KOPT-K1 (cell line): ENCODE measurements around the gene RGS8.

ENCODE experiments used
- H3K27ac ChIP-seq: fragments of 200-600 bp; sonication (generic); 2 replicates; pipeline ENCODE4 v1.5.1; 2016; ENCODE audit warnings: antibody characterized with exemption, mild to moderate bottlenecking, low read depth, low read length; ENCODE audit not compliant: poor library complexity, severe bottlenecking
- H3K36me3 ChIP-seq: fragments of 200-600 bp; sonication (generic); 2 replicates; pipeline ENCODE4 v1.5.1; 2017; ENCODE audit warnings: antibody characterized with exemption, mild to moderate bottlenecking, low read length, moderate library complexity; ENCODE audit not compliant: insufficient read depth
- H3K9me3 ChIP-seq: fragments of 200-600 bp; sonication (generic); 2 replicates; pipeline ENCODE4 v1.5.1; 2017; ENCODE audit warnings: antibody characterized with exemption, low read length, mild to moderate bottlenecking; ENCODE audit not compliant: insufficient read depth, poor library complexity, severe bottlenecking

RGS8 gene

DNA sequence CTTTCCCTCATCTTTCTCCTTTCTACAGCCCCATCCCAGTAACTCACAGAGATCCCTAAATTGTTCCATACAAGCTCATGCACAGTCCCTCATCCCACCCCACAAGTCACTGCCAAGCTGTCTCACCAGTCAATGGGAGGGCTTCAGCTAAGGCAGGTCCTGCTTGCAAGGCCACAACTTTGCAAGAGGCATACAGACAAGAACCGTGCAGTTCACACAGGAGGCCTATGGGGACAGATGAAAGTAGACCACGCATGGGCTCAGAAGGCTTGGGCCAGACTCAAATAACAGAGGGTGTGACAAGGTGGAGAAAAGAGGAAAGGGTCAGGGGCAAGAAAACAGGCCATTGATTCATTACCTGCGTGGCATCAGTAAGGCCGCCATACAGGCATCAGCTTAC lies 15.1 kb downstream of the RGS8 start:
- Histone ChIP-seq H3K9me3 (no peaks in the 10 kb centered on the region), H3K36me3 (no peaks in the 10 kb centered on the region), H3K27ac (no peak overlapping the region)

DNA sequence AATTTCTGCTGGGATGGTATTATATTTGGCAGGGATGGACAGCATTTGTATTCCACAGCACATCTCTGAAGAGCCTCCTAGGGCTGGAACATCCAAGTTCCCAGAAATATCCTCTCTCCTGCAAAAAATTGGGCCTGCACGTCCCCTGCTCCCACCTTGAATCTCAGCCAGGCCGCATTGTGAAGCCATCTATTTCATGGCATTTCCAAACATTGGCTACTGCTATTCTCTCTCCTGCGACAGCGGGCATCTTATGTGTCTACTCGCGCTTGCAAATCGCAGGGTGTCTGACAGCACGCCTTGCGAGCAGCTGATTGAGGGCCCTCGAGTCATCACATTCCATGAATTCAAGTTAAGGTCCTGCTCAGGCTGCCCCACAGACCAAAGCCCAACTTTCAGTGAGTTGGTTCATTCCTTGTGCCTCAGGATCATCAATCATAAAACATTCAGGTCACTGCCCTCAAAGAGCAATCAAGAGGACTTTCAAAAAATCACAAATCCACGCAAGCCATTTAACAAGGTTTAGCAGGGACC lies 15.8 kb downstream of the RGS8 start:
- no peaks in the 10 kb centered on the region for H3K36me3 ChIP-seq
- no peaks in the 10 kb centered on the region for H3K9me3 ChIP-seq
- H3K27ac ChIP-seq: no peak overlapping the region

DNA sequence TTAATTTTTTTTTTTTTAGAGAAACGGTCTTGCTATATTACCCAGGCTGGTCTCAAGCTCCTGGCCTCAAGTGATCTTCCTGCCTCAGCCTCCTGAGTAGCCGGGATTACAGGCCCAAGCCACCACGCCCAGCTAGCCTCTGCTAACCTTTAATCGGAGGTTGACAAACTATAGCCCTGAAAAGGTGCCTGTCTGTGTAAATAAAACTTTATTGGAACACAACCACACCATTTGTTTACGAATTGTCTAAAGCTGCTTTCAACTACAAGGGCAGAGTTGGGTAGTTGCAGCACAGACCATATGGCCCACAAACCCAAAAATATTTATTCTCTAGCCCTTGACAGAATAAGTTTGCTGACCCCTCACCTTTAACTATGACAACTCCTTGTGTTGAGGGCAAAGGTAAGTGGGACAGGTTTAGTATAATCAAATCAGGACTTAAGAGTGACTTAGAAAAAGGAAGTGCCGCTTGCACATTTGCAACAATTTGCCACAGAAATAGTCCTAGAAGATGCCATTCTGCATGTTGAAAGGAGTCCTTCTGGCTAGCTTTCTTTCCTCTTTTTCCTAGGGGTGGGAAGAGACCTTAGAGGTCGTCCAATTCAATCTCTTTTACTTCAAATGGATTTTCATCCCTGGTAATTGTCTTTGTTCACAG lies 16.4 kb downstream of the RGS8 start:
- H3K36me3 ChIP-seq: no peaks in the 10 kb centered on the region
- no peaks in the 10 kb centered on the region for H3K9me3 ChIP-seq
- no peak overlapping the region for H3K27ac ChIP-seq

DNA sequence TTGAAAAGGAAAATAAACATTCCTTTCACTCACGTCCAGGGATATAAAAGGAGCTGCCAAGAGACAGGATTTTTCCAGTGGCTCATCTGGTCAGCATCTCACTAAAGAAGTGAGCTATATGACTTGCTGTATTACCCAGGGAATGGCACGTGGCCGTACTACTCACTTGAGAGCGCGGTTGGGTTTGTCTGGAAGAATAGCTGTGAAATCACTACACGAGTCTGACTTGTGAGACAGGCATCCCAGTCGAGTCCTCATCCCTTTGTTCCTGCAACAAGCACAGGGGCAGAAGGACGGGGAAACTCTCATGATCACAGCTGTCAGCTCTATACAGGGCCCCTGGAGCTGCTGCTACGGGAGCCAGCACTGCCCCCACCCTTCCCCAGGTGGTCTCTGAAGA lies 17.7 kb downstream of the RGS8 start:
- no peaks in the 10 kb centered on the region for H3K9me3 ChIP-seq
- H3K27ac ChIP-seq: no peak overlapping the region
- no peaks in the 10 kb centered on the region for H3K36me3 ChIP-seq

DNA sequence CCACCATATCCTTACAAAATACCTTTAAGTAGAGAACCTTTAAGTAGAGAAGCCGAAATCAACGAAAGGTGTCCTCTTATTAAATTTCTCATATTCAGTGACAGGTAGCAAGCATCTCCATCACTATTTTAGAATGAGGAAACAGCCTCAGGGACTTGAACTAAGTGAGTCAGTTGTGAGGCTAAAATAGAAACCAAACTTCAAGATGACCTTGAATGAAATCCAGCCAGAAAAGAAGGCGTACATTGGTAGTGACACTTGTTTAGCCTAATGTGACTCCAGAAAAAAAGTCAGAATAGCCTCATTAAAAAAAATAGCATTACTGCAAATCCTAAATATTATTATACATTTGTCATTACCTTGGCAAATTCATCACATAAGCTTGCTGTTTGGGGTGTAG lies 20.1 kb downstream of the RGS8 start:
- H3K36me3 ChIP-seq: no peaks in the 10 kb centered on the region
- H3K27ac ChIP-seq: no peak overlapping the region
- H3K9me3 ChIP-seq: no peaks in the 10 kb centered on the region

DNA sequence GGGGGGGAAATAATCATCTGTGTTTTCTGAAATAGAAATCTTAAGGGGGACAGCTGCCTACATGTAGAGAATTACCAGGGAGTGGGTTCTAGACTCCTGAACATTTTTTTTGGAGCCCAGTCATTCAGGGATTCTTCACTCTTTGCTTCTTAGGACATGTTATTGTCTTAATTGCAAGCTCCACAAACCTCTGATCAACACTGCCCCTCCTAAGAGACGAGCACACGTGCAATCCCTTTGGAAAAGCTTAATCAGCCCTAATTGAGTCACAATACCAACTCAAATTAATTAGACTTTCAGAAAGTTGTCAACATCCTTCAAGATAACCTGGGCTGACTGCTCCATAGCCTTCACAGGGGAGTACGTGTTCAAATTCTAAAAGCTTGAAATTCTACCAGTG lies 21.4 kb downstream of the RGS8 start:
- Histone ChIP-seq H3K27ac (no peak overlapping the region), H3K36me3 (no peaks in the 10 kb centered on the region)

DNA sequence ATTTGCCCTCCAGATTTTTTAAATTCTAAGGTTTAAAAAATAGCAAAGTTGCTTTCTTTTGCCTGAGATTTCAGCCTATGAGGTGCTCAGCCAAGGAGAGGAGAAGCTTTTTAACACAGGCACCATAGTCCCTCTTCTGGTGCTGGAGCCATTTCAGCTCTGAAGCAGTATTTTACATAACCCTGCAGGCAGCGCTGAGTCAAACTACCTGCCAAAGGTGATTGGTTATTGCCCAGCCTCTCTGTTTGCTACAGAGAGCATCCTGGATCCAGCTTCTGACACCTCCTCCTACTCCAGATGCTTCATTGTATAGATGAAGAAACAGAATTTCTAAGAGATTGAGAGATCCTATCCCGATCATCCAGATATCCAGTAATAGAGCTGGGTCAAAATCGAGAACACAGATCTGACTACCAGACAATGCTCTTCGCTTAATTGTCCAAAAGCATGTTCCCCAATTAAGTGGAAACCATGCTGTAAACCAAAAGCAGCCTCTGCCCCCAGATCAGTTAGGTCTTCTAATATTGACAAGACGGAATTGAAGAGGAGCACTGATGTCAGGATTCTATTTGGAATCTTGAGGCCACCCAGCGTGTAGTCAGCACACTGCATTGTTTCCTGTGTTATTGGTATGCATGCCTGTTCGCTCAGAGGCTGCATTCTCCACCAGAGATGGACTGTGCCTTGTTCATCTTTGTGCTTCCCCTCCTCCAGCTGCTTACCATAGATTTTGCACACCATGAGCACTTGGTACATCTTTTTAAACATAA lies 22.1 kb downstream of the RGS8 start:
- Histone ChIP-seq H3K36me3 (no peaks in the 10 kb centered on the region), H3K9me3 (no peaks in the 10 kb centered on the region), H3K27ac (no peak overlapping the region)

More for the DNA sequence above, 21.4 kb downstream of the RGS8 start:
- H3K9me3 ChIP-seq: no peaks in the 10 kb centered on the region

DNA sequence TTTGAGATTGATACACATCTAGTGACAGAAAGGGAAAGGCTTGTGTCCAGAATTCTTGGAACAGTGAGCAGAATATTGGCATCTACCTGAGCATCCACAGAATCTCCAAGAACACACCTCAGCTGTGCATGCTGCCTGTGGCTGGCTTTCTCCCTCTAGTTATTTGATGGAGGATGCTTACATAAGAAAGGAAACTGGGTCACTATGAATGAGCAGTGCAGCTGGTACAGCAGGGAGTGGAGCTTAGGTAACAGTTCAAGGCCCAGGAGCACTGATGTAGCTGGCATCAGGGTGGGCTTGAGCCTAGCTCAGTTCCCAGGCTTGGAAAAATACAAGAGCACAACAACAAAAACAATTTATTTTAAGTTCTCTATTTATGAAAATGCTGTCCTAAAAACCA lies 26.3 kb downstream of the RGS8 start:
- no peak overlapping the region for H3K27ac ChIP-seq
- no peaks in the 10 kb centered on the region for H3K36me3 ChIP-seq
- H3K9me3 ChIP-seq: no peaks in the 10 kb centered on the region

DNA sequence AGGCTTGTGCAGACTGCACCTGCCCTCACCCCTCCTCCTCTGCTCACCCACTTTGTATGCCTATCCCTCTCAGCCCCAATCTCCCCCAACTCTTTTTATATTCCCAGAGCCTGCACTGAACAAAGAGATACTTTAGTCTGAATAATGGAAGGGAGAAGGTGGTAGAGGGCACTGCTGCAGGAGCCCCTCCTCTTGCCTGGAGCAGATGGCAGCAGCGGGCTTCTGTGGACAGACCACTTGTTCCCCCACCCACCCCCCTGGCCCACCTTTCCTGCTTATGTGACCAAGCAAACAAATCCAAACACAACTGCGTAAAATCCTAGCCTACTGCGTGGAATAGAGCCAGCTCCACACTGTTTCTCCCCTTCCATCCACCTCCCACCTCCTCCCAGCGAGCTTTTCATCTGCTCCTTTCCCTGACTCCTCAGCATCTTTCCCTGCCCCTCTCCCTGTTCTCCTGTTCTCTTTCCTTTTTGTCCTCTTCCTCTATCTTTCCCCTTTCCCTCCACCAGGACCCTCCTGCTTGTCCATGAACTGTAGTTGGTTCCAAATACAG lies 27.5 kb downstream of the RGS8 start:
- Histone ChIP-seq H3K27ac (no peak overlapping the region), H3K9me3 (no peaks in the 10 kb centered on the region), H3K36me3 (no peaks in the 10 kb centered on the region)

DNA sequence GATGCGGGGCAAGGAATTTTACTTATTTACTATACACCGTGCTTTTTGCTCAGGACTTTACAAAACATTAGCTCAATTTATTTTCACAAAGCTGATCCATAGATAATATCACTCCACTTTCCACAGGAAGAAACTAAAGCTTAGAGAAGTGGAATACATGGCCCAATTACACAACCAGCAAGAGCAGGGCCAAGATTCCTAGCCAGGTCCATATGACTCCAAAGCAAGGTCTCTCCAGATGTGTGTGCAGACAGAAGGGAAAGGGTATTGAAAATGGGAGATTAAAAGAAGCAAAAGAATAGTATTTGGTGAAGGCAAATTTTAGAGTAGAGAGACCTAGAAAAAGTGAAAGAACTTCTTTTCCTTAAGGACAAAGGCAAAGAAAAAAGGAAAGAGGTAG lies 30.4 kb downstream of the RGS8 start:
- Histone ChIP-seq H3K9me3 (no peaks in the 10 kb centered on the region), H3K27ac (no peak overlapping the region), H3K36me3 (no peaks in the 10 kb centered on the region)

DNA sequence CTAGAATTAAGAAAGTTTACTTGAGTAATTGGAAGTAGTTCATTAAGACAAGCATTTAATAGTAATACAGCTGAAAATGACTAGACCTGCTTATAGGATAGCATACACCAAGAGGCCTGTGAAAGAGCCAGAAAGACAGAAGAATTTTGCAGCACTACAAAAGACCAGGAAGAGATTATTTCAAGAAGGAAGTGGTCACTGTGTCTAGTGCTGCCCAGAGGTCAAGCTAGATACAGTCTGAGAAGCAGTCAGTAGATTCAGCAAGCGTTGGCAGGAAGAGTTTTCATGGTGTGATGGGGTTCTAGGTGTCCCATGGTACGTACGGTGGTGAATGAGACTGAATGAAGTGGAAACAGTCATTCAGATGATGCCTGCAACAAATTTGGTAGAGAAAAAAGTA lies 31.5 kb downstream of the RGS8 start:
- H3K36me3 ChIP-seq: no peaks in the 10 kb centered on the region
- no peaks in the 10 kb centered on the region for H3K9me3 ChIP-seq
- H3K27ac ChIP-seq: no peak overlapping the region

DNA sequence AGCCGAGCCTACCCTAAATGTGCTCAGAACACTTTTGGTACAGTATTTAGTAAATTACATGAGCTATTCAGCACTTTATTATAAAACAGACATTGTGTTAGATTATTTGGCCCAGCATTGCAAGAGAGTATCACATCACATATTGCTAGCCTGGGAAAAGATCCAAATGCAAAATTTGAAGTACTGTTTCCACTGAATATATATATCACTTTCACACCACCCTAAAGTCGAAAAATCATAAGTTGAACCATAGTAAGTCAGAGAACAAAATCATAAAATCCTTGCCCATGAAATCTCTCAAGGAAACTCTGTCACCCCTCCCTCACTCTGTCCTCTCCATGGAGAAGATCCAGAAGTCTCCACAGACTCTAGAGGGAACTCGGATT lies 33.1 kb downstream of the RGS8 start:
- H3K36me3 ChIP-seq: no peaks in the 10 kb centered on the region
- no peak overlapping the region for H3K27ac ChIP-seq
- H3K9me3 ChIP-seq: no peaks in the 10 kb centered on the region

DNA sequence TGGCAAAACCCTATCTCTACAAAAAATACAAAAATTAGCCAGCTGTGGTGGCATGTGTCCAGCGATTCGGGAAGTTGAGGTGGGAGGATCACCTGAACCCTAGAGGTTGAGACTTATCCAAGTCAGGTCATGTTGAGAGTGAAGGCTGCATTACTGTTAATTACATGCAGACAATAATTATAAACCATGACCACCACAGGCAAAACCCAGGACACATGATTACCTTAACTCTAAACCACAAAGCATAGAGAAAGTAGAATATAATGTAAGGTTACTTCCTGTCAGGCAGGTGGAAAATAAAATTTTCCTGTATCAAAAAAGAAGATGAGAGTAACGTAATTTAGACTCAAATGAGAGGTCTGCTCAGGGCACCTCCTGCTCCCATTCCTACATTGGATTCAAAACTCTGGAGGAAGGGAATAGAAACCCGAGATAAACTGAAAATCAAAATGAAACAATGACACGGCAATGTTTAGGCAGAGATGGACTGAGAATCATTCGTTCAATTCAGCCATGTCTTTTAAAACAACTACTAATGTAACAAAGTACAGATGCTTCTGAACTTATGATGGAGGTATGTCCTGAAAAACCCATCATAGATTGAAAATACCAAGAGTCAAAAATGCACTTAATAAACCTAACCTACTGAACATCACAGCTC lies 33.6 kb downstream of the RGS8 start:
- no peaks in the 10 kb centered on the region for H3K9me3 ChIP-seq
- no peaks in the 10 kb centered on the region for H3K36me3 ChIP-seq
- H3K27ac ChIP-seq: no peak overlapping the region

DNA sequence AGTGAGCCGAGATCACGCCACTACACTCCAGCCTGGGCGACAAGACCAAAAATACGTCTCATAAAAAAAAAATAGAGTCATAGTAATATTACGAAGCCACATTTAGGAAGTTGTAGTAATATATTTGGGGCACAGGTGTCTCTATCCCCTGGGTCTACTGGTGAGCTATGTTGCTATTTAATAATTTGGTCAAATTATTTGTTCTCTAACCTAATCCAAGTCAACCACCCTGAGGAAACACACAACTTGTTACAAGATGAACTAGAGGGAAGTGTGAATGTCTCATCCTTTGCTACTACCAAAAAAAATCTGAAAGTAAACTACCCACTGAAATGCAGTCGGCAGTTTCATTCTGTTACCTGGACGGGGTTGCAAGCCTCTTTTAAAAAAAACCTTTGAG lies 35.3 kb downstream of the RGS8 start:
- no peaks in the 10 kb centered on the region for H3K9me3 ChIP-seq
- no peaks in the 10 kb centered on the region for H3K36me3 ChIP-seq
- no peak overlapping the region for H3K27ac ChIP-seq

DNA sequence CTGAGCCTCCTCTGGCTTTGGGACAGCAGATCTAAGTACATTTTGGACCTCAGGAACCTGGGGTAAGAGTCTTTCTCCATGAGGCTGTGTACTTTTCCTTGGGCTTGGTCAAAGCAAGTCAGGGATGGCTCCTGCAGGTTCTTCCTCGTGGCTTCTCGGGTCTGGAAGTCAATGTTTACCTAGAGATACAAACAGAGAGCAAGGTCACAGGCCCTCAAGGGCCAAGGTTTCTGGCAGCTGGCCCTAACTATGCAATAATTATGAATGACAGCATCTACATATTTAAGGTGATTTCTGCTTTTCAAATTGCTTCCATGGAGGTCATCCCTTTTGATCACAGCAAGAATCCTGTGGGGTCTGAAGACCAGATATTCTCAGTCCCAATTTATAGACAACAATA lies 37.6 kb downstream of the RGS8 start:
- Histone ChIP-seq H3K9me3 (no peaks in the 10 kb centered on the region), H3K36me3 (no peaks in the 10 kb centered on the region), H3K27ac (no peak overlapping the region)
